ENCODE measurements around the gene SBF2. TPM values are rescaled to one million over a fixed set of nuclear protein-coding genes. Genes with fewer than 3 reads are reported as not detected.

The SBF2 gene
- polyA plus RNA-seq, 1 donor (not counting 4 experiments of a cell fraction or from before 2014, with no cell fraction given): 24.5 TPM

GRCh38 chr11:10158461-10158860 is 135.6 kb downstream of the SBF2 start:
- no peak overlapping the region for H3K9ac ChIP-seq (ENCODE audit: control insufficient read depth, extremely low read depth, insufficient read depth, low read length)
- H2AFZ ChIP-seq (ENCODE audit: control insufficient read depth, low read length): no peak overlapping the region
- H3K36me3 ChIP-seq (ENCODE audit: control insufficient read depth in 2 of 2, extremely low read depth in 1 of 2, insufficient read depth in 2 of 2, low read length in 2 of 2): no peaks in the 10 kb centered on the region
- no peak overlapping the region for H3K4me2 ChIP-seq (ENCODE audit: control insufficient read depth, extremely low read depth, insufficient read depth, low read depth, low read length)
- DNase-seq (ENCODE audit: low read depth, low spot score) (no peak), FAIRE-seq (no peak)
- no peak for TF ChIP-seq EZH2 (IDR thresholded peaks at IDR 0.05; ENCODE audit: low read length)
- TF ChIP-seq CTCF (optimal IDR thresholded peaks at IDR 0.05 in 1 of 3, IDR thresholded peaks at IDR 0.05 in 1 of 3, conservative IDR thresholded peaks at IDR 0.05 in 1 of 3; ENCODE audit: extremely low read depth in 1 of 3, insufficient read depth in 2 of 3, low read length in 3 of 3): no peak
- H3K4me1 ChIP-seq (ENCODE audit: control insufficient read depth, extremely low read depth, insufficient read depth, low read length): peaks cover 5% of the 10 kb centered on the region
- peaks cover 14% of the 10 kb centered on the region for H3K79me2 ChIP-seq (ENCODE audit: control insufficient read depth, insufficient read depth, low read length)
- no peaks in the 10 kb centered on the region for H3K27me3 ChIP-seq (ENCODE audit: control insufficient read depth, extremely low read depth, insufficient read depth, low read length)
- H3K4me3 ChIP-seq (ENCODE audit: control insufficient read depth in 2 of 3, extremely low read depth in 1 of 3, insufficient read depth in 2 of 3, low read depth in 1 of 3, low read length in 3 of 3): no peak overlapping the region
- no peak overlapping the region for H3K27ac ChIP-seq (ENCODE audit: control insufficient read depth, insufficient read depth, low read length)
- no peaks in the 10 kb centered on the region for H3K9me1 ChIP-seq (ENCODE audit: control insufficient read depth, extremely low read depth, insufficient read depth, low read length)
- dilution Hi-C loops (cut with MboI; ENCODE audit: extremely low pct_ligation_motif_present, low sequenced_read_pairs): no loop called here
- no peaks in the 10 kb centered on the region for H4K20me1 ChIP-seq (ENCODE audit: control insufficient read depth, extremely low read depth, insufficient read depth, low read length)
- H3K9me3 ChIP-seq (ENCODE audit: control insufficient read depth, low read depth, low read length): no peaks in the 10 kb centered on the region

GRCh38 chr11:10155793-10156490 is 138.1 kb downstream of the SBF2 start:
- no peaks in the 10 kb centered on the region for H4K20me1 ChIP-seq (ENCODE audit: control insufficient read depth, extremely low read depth, insufficient read depth, low read length)
- no peaks in the 10 kb centered on the region for H3K9me1 ChIP-seq (ENCODE audit: control insufficient read depth, extremely low read depth, insufficient read depth, low read length)
- no peak overlapping the region for H2AFZ ChIP-seq (ENCODE audit: control insufficient read depth, low read length)
- no peak overlapping the region for H3K27ac ChIP-seq (ENCODE audit: control insufficient read depth, insufficient read depth, low read length)
- DNase-seq (ENCODE audit: low read depth, low spot score) (no peak), FAIRE-seq (no peak)
- H3K9me3 ChIP-seq (ENCODE audit: control insufficient read depth, low read depth, low read length): no peaks in the 10 kb centered on the region
- no peak overlapping the region for H3K4me3 ChIP-seq (ENCODE audit: control insufficient read depth in 2 of 3, extremely low read depth in 1 of 3, insufficient read depth in 2 of 3, low read depth in 1 of 3, low read length in 3 of 3)
- dilution Hi-C loops (cut with MboI; ENCODE audit: extremely low pct_ligation_motif_present, low sequenced_read_pairs): no loop called here
- no peaks in the 10 kb centered on the region for H3K36me3 ChIP-seq (ENCODE audit: control insufficient read depth in 2 of 2, extremely low read depth in 1 of 2, insufficient read depth in 2 of 2, low read length in 2 of 2)
- H3K4me2 ChIP-seq (ENCODE audit: control insufficient read depth, extremely low read depth, insufficient read depth, low read depth, low read length): no peak overlapping the region
- H3K79me2 ChIP-seq (ENCODE audit: control insufficient read depth, insufficient read depth, low read length): peaks cover 14% of the 10 kb centered on the region
- TF ChIP-seq EZH2 (IDR thresholded peaks at IDR 0.05; ENCODE audit: low read length) (no peak), CTCF (optimal IDR thresholded peaks at IDR 0.05 in 1 of 3, IDR thresholded peaks at IDR 0.05 in 1 of 3, conservative IDR thresholded peaks at IDR 0.05 in 1 of 3; ENCODE audit: extremely low read depth in 1 of 3, insufficient read depth in 2 of 3, low read length in 3 of 3) (no peak)
- H3K9ac ChIP-seq (ENCODE audit: control insufficient read depth, extremely low read depth, insufficient read depth, low read length): no peak overlapping the region
- peaks cover 2% of the 10 kb centered on the region for H3K4me1 ChIP-seq (ENCODE audit: control insufficient read depth, extremely low read depth, insufficient read depth, low read length)
- H3K27me3 ChIP-seq (ENCODE audit: control insufficient read depth, extremely low read depth, insufficient read depth, low read length): no peaks in the 10 kb centered on the region

Measured in keratinocyte (primary cell).